Lung (tissue), 12 donors: ENCODE data around the gene P2RY11. TPM values are rescaled to one million over a fixed set of nuclear protein-coding genes. Genes with fewer than 3 reads are reported as not detected.

Source experiments
- ATAC-seq: fragments of 200-7000 bp; cut with Tn5 transposase; one replicate; pipeline ENCODE4 v1.9.1; 2020; ENCODE audit warnings: moderate number of reproducible peaks; ENCODE audit not compliant: insufficient read depth, low FRiP score
- DNase-seq, 3 donors: peaks; one replicate each; pipeline ENCODE4 v3.0.0-alpha.2; 2013 to 2017
- H3K27ac ChIP-seq, 2 donors: one replicate each; pipeline ENCODE4 v1.5.1; 2013; ENCODE audit warnings: mild to moderate bottlenecking in 2 of 2, moderate library complexity in 2 of 2, control low read depth in 1 of 2, inconsistent platforms in 1 of 2, low read depth in 1 of 2, low read length in 1 of 2
- H3K27me3 ChIP-seq, 3 donors: one replicate each; pipeline ENCODE4 v1.5.1; 2013; ENCODE audit warnings: low read length in 2 of 3; ENCODE audit not compliant: control insufficient read depth in 3 of 3, insufficient read depth in 3 of 3
- H3K36me3 ChIP-seq, 4 donors: one replicate each; pipeline ENCODE4 v1.5.1; 2013; ENCODE audit warnings: low read length in 4 of 4, mild to moderate bottlenecking in 1 of 4, moderate library complexity in 1 of 4; ENCODE audit not compliant: control insufficient read depth in 4 of 4, insufficient read depth in 4 of 4
- H3K4me1 ChIP-seq, 5 donors: one replicate each; pipeline ENCODE4 v1.5.1; 2013; ENCODE audit warnings: low read length in 5 of 5, mild to moderate bottlenecking in 2 of 5, moderate library complexity in 1 of 5; ENCODE audit not compliant: control insufficient read depth in 5 of 5, insufficient read depth in 5 of 5
- H3K4me3 ChIP-seq: one replicate; pipeline ENCODE4 v1.5.1; 2013; ENCODE audit warnings: mild to moderate bottlenecking, control low read depth, moderate library complexity
- H3K9ac ChIP-seq, 2 donors: one replicate each; pipeline ENCODE4 v1.5.1; 2013; ENCODE audit warnings: low read length in 2 of 2, control low read depth in 1 of 2; ENCODE audit not compliant: insufficient read depth in 1 of 2
- H3K9me3 ChIP-seq, 4 donors: one replicate each; pipeline ENCODE4 v1.5.1; 2013; ENCODE audit warnings: low read length in 3 of 4, mild to moderate bottlenecking in 1 of 4, moderate library complexity in 1 of 4; ENCODE audit not compliant: control insufficient read depth in 4 of 4, insufficient read depth in 3 of 4
- CTCF ChIP-seq: IDR thresholded peaks from 2 replicates; pipeline ENCODE4 v1.5.1; 2012; ENCODE audit warnings: mild to moderate bottlenecking; ENCODE audit errors: control extremely low read depth, extremely low read depth
- WGBS, 2 donors: extraction: QIAGEN DNeasy Blood & Tissue Kit; methylation state at CpG; one replicate each; pipeline ENCODE4 v1.1.7; 2013; 5-methylcytosine and 5-hydroxymethylcytosine counted together
- polyA plus RNA-seq, 2 donors: library from polyadenylated mRNA; stranded (reverse); fragments of 200-250 nt; gene quantifications; one replicate each; pipeline ENCODE4 v1.2.1, GENCODE V29; 2013
- total RNA-seq, 2 donors: library from RNA; depleted of rRNA in 1 of 2; stranded (reverse); fragments of >200 nt in 1 of 2; gene quantifications; one replicate each; pipeline ENCODE4 v1.2.1, GENCODE V29; 2014 to 2021
- donor health status: control.
- donor health status: control.
- donor health status: Bipolar disorder and iron deficiency.
- donor health status: healthy.
- donor health status: DM: yes; HTN: yes; CAD: no.

The P2RY11 gene
- total and polyA plus RNA-seq, 4 donors: 3.3 to 19.0 (median 13.5) TPM

GRCh38 chr19:10142701-10143375, 31.3 kb downstream of the P2RY11 start:
- Histone ChIP-seq H3K4me3 (no peak overlapping the region), H3K4me1 (no peaks in the 10 kb centered on the region), H3K9me3 (no peaks in the 10 kb centered on the region), H3K9ac (no peak overlapping the region), H3K27me3 (no peaks in the 10 kb centered on the region), H3K36me3 (peaks cover 46 to 74% (median 65%) of the 10 kb centered on the region in 4 donors), H3K27ac (peak overlapping the region in 1 of 2 donors; percentile 44)
- ATAC-seq: peak; percentile 63
- 73 to 76% methylated on average over 15 of the region's 15 CpGs for WGBS, 2 donors
- TF ChIP-seq CTCF: no peak
- peak; percentile 41 to 74 (median 52) for DNase-seq

GRCh38 chr19:10143681-10144080, 32.2 kb downstream of the P2RY11 start:
- no peak for DNase-seq
- no peaks in the 10 kb centered on the region for H3K4me1 ChIP-seq
- H3K27ac ChIP-seq: no peak overlapping the region
- H3K36me3 ChIP-seq: peaks cover 46 to 69% (median 59%) of the 10 kb centered on the region in 4 donors
- no peak for TF ChIP-seq CTCF
- H3K27me3 ChIP-seq: no peaks in the 10 kb centered on the region
- no peaks in the 10 kb centered on the region for H3K9me3 ChIP-seq
- H3K4me3 ChIP-seq: no peak overlapping the region
- no peak for ATAC-seq
- H3K9ac ChIP-seq: no peak overlapping the region
- 88 to 91% methylated on average over 11 of the region's 11 CpGs for WGBS, 2 donors

GRCh38 chr19:10144361-10144760, 32.9 kb downstream of the P2RY11 start:
- H3K9ac ChIP-seq: no peak overlapping the region
- ATAC-seq: no peak
- no peaks in the 10 kb centered on the region for H3K9me3 ChIP-seq
- no peak for TF ChIP-seq CTCF
- H3K36me3 ChIP-seq: peaks cover 49 to 66% (median 56%) of the 10 kb centered on the region in 4 donors
- WGBS, 2 donors: 85 to 89% methylated on average over 10 of the region's 10 CpGs
- no peak overlapping the region for H3K27ac ChIP-seq
- H3K4me3 ChIP-seq: no peak overlapping the region
- no peaks in the 10 kb centered on the region for H3K4me1 ChIP-seq
- no peaks in the 10 kb centered on the region for H3K27me3 ChIP-seq
- DNase-seq: no peak
